ENCODE data around the gene ST3GAL5. TPM values are rescaled to one million over a fixed set of nuclear protein-coding genes. Genes with fewer than 3 reads are reported as not detected.

The ST3GAL5 gene
- total and polyA plus RNA-seq, 2 donors (not counting 1 experiment from before 2014, with no cell fraction given): 42.6 to 94.3 TPM

GRCh38 chr2:85917887-85918795 is 29.4 kb upstream of the ST3GAL5 start:
- no peak overlapping the region for H3K9ac ChIP-seq (ENCODE audit: low read length)
- no peak overlapping the region for H3K4me3 ChIP-seq (ENCODE audit: control extremely low read depth in 1 of 5, extremely low read depth in 1 of 5, insufficient read depth in 1 of 5, low read depth in 2 of 5, low read length in 4 of 5)
- Mint-ChIP-seq H3K27me3 (no peaks in the 10 kb centered on the region), H3K27ac (no peak overlapping the region), H3K9me3 (ENCODE audit: insufficient read depth) (no peaks in the 10 kb centered on the region), H3K4me3 (no peak overlapping the region), H3K4me1 (peaks cover 13% of the 10 kb centered on the region)
- H3K27ac ChIP-seq (ENCODE audit: low read length in 2 of 2): no peak overlapping the region
- TF ChIP-seq EZH2 (IDR thresholded peaks at IDR 0.05; ENCODE audit: borderline replicate concordance, insufficient read depth, low read depth, low read length, poor library complexity, severe bottlenecking) (no peak), CTCF (IDR thresholded peaks at IDR 0.05) (no peak)
- WGBS (ENCODE audit: insufficient coverage): no CpG with 5 or more reads among the region's 3 CpGs
- no peak overlapping the region for H2AFZ ChIP-seq (ENCODE audit: insufficient read depth, low read depth, low read length, poor library complexity, severe bottlenecking)
- no peaks in the 10 kb centered on the region for H3K79me2 ChIP-seq (ENCODE audit: control insufficient read depth, insufficient read depth, low read length)
- H4K20me1 ChIP-seq (ENCODE audit: control insufficient read depth, insufficient read depth, low read length, poor library complexity, severe bottlenecking): no peaks in the 10 kb centered on the region
- ATAC-seq (ENCODE audit: low read depth) (no peak), DNase-seq (no peak)
- POLR2A ChIA-PET: no interaction called here
- no peaks in the 10 kb centered on the region for H3K9me3 ChIP-seq (ENCODE audit: control extremely low read depth in 1 of 3, control insufficient read depth in 2 of 3, insufficient read depth in 1 of 3, low read length in 2 of 3)
- no peaks in the 10 kb centered on the region for H3K36me3 ChIP-seq (replicated peaks in 1 of 2; ENCODE audit: control extremely low read depth in 1 of 2, control insufficient read depth in 1 of 2, extremely low read depth in 1 of 2, insufficient read depth in 2 of 2, low read length in 1 of 2)
- CTCF ChIA-PET: no interaction called here
- no peaks in the 10 kb centered on the region for H3K27me3 ChIP-seq (replicated peaks in 1 of 4; ENCODE audit: control extremely low read depth in 1 of 4, control insufficient read depth in 3 of 4, insufficient read depth in 4 of 4, low read length in 3 of 4)
- H3K4me2 ChIP-seq (replicated peaks; ENCODE audit: low read depth, low read length, poor library complexity, severe bottlenecking): no peak overlapping the region
- peaks cover 7 to 9% of the 10 kb centered on the region in 2 donors for H3K4me1 ChIP-seq (ENCODE audit: control insufficient read depth in 2 of 2, insufficient read depth in 2 of 2, low read length in 2 of 2)
- intact Hi-C loops (cut with micrococcal nuclease): no loop called here

DNA sequence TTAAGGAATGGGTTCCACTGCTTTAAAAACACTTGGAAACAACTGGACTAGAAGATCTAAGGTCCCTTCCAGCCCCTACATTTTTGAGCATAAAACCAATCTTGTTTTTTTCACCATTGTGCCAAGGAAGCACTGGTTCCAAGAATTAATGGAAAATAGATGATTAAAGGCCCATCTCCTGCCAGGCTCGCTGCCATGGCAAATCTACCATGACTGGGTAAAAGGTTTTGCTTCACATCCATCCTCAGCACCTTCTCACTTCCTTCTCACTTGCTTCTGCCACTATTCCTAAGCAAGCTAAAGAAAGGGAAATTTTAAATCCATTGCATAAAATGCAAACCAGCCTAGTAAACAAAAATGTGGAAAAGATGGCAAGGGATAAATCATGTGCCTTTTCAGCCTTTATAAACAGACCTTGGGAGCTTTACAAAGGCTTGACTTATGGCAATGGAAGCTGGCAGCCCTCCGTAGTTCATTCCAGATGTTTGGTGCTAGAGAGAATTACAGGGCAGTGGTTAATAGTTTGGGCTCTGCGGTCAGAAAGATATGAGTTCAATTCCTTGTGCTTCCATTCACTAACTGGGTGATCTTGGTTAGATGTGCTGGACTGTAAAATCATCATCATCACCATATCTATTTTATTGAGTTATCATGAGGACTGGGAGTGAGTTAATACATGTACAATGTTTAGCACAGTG is 27.0 kb upstream of the ST3GAL5 start:
- Histone ChIP-seq H3K4me1 (ENCODE audit: control insufficient read depth in 2 of 2, insufficient read depth in 2 of 2, low read length in 2 of 2) (peaks cover 9 to 12% of the 10 kb centered on the region in 2 donors), H3K27me3 (replicated peaks in 1 of 4; ENCODE audit: control extremely low read depth in 1 of 4, control insufficient read depth in 3 of 4, insufficient read depth in 4 of 4, low read length in 3 of 4) (no peaks in the 10 kb centered on the region), H3K79me2 (ENCODE audit: control insufficient read depth, insufficient read depth, low read length) (no peaks in the 10 kb centered on the region), H3K4me2 (replicated peaks; ENCODE audit: low read depth, low read length, poor library complexity, severe bottlenecking) (no peak overlapping the region), H3K9me3 (ENCODE audit: control extremely low read depth in 1 of 3, control insufficient read depth in 2 of 3, insufficient read depth in 1 of 3, low read length in 2 of 3) (no peaks in the 10 kb centered on the region), H3K27ac (ENCODE audit: low read length in 2 of 2) (no peak overlapping the region), H4K20me1 (ENCODE audit: control insufficient read depth, insufficient read depth, low read length, poor library complexity, severe bottlenecking) (no peaks in the 10 kb centered on the region), H2AFZ (ENCODE audit: insufficient read depth, low read depth, low read length, poor library complexity, severe bottlenecking) (no peak overlapping the region), H3K4me3 (ENCODE audit: control extremely low read depth in 1 of 5, extremely low read depth in 1 of 5, insufficient read depth in 1 of 5, low read depth in 2 of 5, low read length in 4 of 5) (no peak overlapping the region), H3K9ac (ENCODE audit: low read length) (no peak overlapping the region), H3K36me3 (replicated peaks in 1 of 2; ENCODE audit: control extremely low read depth in 1 of 2, control insufficient read depth in 1 of 2, extremely low read depth in 1 of 2, insufficient read depth in 2 of 2, low read length in 1 of 2) (no peaks in the 10 kb centered on the region)
- no peak for ATAC-seq (ENCODE audit: low read depth)
- TF ChIP-seq CTCF (IDR thresholded peaks at IDR 0.05): no peak
- TF ChIP-seq EZH2 (IDR thresholded peaks at IDR 0.05; ENCODE audit: borderline replicate concordance, insufficient read depth, low read depth, low read length, poor library complexity, severe bottlenecking): no peak
- DNase-seq: no peak
- peaks cover 17% of the 10 kb centered on the region for H3K4me1 Mint-ChIP-seq
- no peaks in the 10 kb centered on the region for H3K9me3 Mint-ChIP-seq (ENCODE audit: insufficient read depth)
- ChIA-PET CTCF (interaction anchor here (0.6 kb wide), 1 partner anchor 65 kb away, joined by 3 read pairs; no protein-coding TSS in a partner anchor), POLR2A (no interaction called here)
- 100% methylated on average over 1 of the region's 3 CpGs for WGBS (ENCODE audit: insufficient coverage)
- no peaks in the 10 kb centered on the region for H3K27me3 Mint-ChIP-seq
- no peak overlapping the region for H3K27ac Mint-ChIP-seq
- intact Hi-C loops (cut with micrococcal nuclease): no loop called here
- no peak overlapping the region for H3K4me3 Mint-ChIP-seq

Data from B cell (primary cell).